MM.1S (cell line): ENCODE results near the gene RAB11FIP4.

Source experiments
- DNase-seq: peaks from one replicate; pipeline ENCODE4 v3.0.0-alpha.2; 2015
- H2AFZ ChIP-seq: fragments of 300-600 bp; sonication (generic); 2 replicates; pipeline ENCODE4 v1.6.0; 2016; ENCODE audit warnings: antibody characterized with exemption, low read length
- H3F3A ChIP-seq: fragments of 300-600 bp; sonication (generic); 2 replicates; pipeline ENCODE4 v1.6.1; 2016; ENCODE audit warnings: mild to moderate bottlenecking, antibody characterized with exemption, low read length, moderate library complexity, mixed read lengths; ENCODE audit not compliant: insufficient read depth
- H3K27ac ChIP-seq: fragments of 300-600 bp; sonication (generic); 2 replicates; pipeline ENCODE4 v1.5.1; 2016; ENCODE audit warnings: mild to moderate bottlenecking, low read length
- H3K27me3 ChIP-seq: fragments of 300-600 bp; sonication (generic); replicated peaks from 2 replicates; pipeline ENCODE4 v1.6.0; 2016; ENCODE audit warnings: low read length; ENCODE audit not compliant: insufficient read depth
- H3K36me3 ChIP-seq: fragments of 300-600 bp; sonication (generic); replicated peaks from 2 replicates; pipeline ENCODE4 v1.6.1; 2016; ENCODE audit warnings: mild to moderate bottlenecking, low read length, mixed read lengths; ENCODE audit not compliant: insufficient read depth
- H3K4me1 ChIP-seq: fragments of 300-600 bp; sonication (generic); 2 replicates; pipeline ENCODE4 v1.6.1; 2016; ENCODE audit warnings: low read length, mixed read lengths
- H3K4me2 ChIP-seq: fragments of 300-600 bp; sonication (generic); 2 replicates; pipeline ENCODE4 v1.6.0; 2016; ENCODE audit warnings: low read depth, low read length
- H3K4me3 ChIP-seq: fragments of 300-600 bp; sonication (generic); 2 replicates; pipeline ENCODE4 v1.5.1; 2016; ENCODE audit warnings: low read length, mixed read lengths
- H3K79me2 ChIP-seq: fragments of 300-600 bp; sonication (generic); 2 replicates; pipeline ENCODE4 v1.6.1; 2016; ENCODE audit warnings: mixed run types, low read length, mixed read lengths
- H3K9ac ChIP-seq: fragments of 300-600 bp; sonication (generic); 2 replicates; pipeline ENCODE4 v1.6.1; 2016; ENCODE audit warnings: low read length, mixed read lengths
- H3K9me2 ChIP-seq: fragments of 300-600 bp; sonication (generic); replicated peaks from 2 replicates; pipeline ENCODE4 v1.6.1; 2016; ENCODE audit warnings: mild to moderate bottlenecking, low read length, mixed read lengths; ENCODE audit not compliant: insufficient read depth
- H3K9me3 ChIP-seq: fragments of 300-600 bp; sonication (generic); replicated peaks from 2 replicates; pipeline ENCODE4 v1.6.1; 2016; ENCODE audit warnings: mild to moderate bottlenecking, low read length, mixed read lengths; ENCODE audit not compliant: insufficient read depth
- H4K20me1 ChIP-seq: fragments of 300-600 bp; sonication (generic); 2 replicates; pipeline ENCODE4 v1.6.1; 2016; ENCODE audit warnings: mild to moderate bottlenecking, low read length, moderate library complexity, mixed read lengths; ENCODE audit not compliant: insufficient read depth
- CTCF ChIP-seq: fragments of 300-600 bp; sonication (generic); IDR thresholded peaks from 2 replicates; pipeline ENCODE4 v1.5.1; 2016; ENCODE audit warnings: antibody characterized with exemption, low read length, mixed read lengths
- EZH2 ChIP-seq: fragments of 300-600 bp; sonication (generic); optimal IDR thresholded peaks from 2 replicates; pipeline ENCODE3; 2017; ENCODE audit warnings: low read depth, mild to moderate bottlenecking, antibody characterized with exemption, low read length, mixed read lengths
- EZH2phosphoT487 ChIP-seq: fragments of 300-600 bp; sonication (generic); IDR thresholded peaks from 2 replicates; pipeline ENCODE4 v1.6.1; 2018; ENCODE audit warnings: antibody characterized with exemption, low read length

The RAB11FIP4 gene

GRCh38 chr17:31493656-31494155, 102.2 kb downstream of the RAB11FIP4 start:
- H3K27me3 ChIP-seq: no peaks in the 10 kb centered on the region
- H3K36me3 ChIP-seq: no peaks in the 10 kb centered on the region
- H3K4me2 ChIP-seq: no peak overlapping the region
- peaks cover 29% of the 10 kb centered on the region for H3K79me2 ChIP-seq
- no peak overlapping the region for H3K27ac ChIP-seq
- no peak overlapping the region for H2AFZ ChIP-seq
- DNase-seq: no peak
- H3K9me2 ChIP-seq: no peaks in the 10 kb centered on the region
- no peaks in the 10 kb centered on the region for H3F3A ChIP-seq
- H3K9ac ChIP-seq: no peak overlapping the region
- H3K9me3 ChIP-seq: no peaks in the 10 kb centered on the region
- peaks cover 16% of the 10 kb centered on the region for H3K4me1 ChIP-seq
- no peaks in the 10 kb centered on the region for H4K20me1 ChIP-seq
- no peak overlapping the region for H3K4me3 ChIP-seq
- no peak for TF ChIP-seq EZH2phosphoT487
- TF ChIP-seq EZH2: no peak
- TF ChIP-seq CTCF: no peak

- H3K4me2 ChIP-seq: no peak overlapping the region
- H3K27ac ChIP-seq: no peak overlapping the region
- H3K4me1 ChIP-seq: peaks cover 10% of the 10 kb centered on the region
These were observed 103.0 kb downstream of the RAB11FIP4 start for GRCh38 chr17:31494259-31495021.

DNA sequence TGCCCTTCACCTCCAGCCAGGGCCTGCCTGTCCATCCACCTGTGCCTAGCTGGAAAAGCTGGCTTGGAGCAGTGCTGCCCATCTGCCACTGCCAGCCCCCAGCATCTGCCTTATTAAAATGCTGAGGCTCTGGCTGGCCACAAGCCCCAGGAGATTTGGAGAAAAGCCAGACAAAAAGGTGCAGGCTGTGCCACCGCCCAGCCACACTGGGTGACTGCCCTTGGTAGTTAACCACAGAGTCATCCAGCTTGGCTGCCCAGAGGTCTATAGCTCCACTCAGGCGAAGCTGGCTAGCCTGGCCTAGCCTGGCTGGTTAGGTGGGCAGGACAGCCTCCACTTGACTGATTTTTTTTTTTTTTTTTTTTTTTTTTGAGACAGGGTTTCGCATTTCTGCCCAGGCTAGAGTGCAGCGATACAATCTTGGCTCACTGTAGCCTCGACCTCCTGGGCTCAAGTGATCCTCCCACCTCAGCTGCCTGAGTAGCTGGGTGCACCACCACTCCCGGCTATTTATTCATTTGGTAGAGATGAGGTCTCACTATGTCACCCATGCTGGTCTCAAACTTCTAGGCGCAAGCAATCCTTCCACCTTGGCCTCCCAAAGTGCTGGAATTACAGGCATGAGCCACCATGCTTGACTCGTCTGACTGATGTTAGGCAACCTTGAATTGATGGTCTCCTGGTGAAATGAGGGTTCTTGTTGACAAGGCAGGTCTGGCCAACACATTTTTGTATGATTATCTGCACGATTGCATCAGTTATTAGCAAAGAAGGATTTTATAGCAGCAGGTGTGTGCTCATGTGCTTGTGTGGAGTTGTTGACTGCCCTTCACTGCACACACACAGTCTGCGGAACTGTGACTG, 103.8 kb downstream of the RAB11FIP4 start:
- H3K9me2 ChIP-seq: no peaks in the 10 kb centered on the region
- H3K27me3 ChIP-seq: no peaks in the 10 kb centered on the region
- no peak overlapping the region for H3K4me3 ChIP-seq
- H2AFZ ChIP-seq: no peak overlapping the region
- no peaks in the 10 kb centered on the region for H3K9me3 ChIP-seq
- no peaks in the 10 kb centered on the region for H3F3A ChIP-seq
- TF ChIP-seq CTCF (no peak), EZH2 (no peak), EZH2phosphoT487 (no peak)
- no peak overlapping the region for H3K4me2 ChIP-seq
- H3K79me2 ChIP-seq: peaks cover 16% of the 10 kb centered on the region; the same call in 1 of the 2 replicates
- H4K20me1 ChIP-seq: no peaks in the 10 kb centered on the region
- H3K27ac ChIP-seq: no peak overlapping the region
- H3K36me3 ChIP-seq: no peaks in the 10 kb centered on the region
- peaks cover 10% of the 10 kb centered on the region for H3K4me1 ChIP-seq
- no peak for DNase-seq
- H3K9ac ChIP-seq: no peak overlapping the region

More at GRCh38 chr17:31494259-31495021, 103.0 kb downstream of the RAB11FIP4 start:
- no peaks in the 10 kb centered on the region for H4K20me1 ChIP-seq
- H3K4me3 ChIP-seq: no peak overlapping the region
- TF ChIP-seq CTCF: no peak
- no peak for TF ChIP-seq EZH2
- no peak for TF ChIP-seq EZH2phosphoT487
- no peak overlapping the region for H2AFZ ChIP-seq
- no peaks in the 10 kb centered on the region for H3K9me3 ChIP-seq
- H3K79me2 ChIP-seq: peaks cover 22% of the 10 kb centered on the region
- no peak overlapping the region for H3K9ac ChIP-seq
- H3F3A ChIP-seq: no peaks in the 10 kb centered on the region
- H3K27me3 ChIP-seq: no peaks in the 10 kb centered on the region
- no peak for DNase-seq
- no peaks in the 10 kb centered on the region for H3K9me2 ChIP-seq
- no peaks in the 10 kb centered on the region for H3K36me3 ChIP-seq
